SKM-1 (cell line): ENCODE results near the gene PSMD8.
"Not testable (repeated sequence)": the region's sequence is repeated elsewhere in the genome, so short reads cannot be mapped to it uniquely, and the experiment has no call there.

Experiments used
- DNase-seq: peaks from one replicate; lab custom pipeline; 2025; ENCODE audit not compliant: unreplicated experiment; lab: John Stamatoyannopoulos, UW

Gene PSMD8

DNA sequence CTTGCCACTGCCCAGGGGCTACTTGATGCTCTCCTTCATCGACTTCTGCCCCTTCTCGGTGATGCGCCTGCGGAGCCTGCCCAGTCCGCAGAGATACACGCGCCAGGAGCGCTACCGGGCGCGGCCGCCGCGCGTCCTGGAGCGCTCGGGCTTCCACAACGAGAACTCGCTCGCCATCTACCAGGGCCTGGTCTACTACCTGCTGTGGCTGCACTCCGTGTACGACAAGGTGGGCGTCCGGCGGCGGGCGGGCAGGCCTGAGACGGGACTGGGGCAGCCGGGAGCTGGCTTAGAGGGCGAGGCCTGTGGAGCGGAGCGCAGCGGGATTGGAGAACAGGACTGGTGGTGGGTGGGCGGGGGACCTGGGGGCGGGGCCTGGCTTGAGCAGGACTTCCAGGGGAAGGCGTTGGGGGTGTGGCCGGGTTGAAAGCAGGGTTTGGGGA is 12.7 kb upstream of the PSMD8 start:
- DNase-seq: no peak

DNA sequence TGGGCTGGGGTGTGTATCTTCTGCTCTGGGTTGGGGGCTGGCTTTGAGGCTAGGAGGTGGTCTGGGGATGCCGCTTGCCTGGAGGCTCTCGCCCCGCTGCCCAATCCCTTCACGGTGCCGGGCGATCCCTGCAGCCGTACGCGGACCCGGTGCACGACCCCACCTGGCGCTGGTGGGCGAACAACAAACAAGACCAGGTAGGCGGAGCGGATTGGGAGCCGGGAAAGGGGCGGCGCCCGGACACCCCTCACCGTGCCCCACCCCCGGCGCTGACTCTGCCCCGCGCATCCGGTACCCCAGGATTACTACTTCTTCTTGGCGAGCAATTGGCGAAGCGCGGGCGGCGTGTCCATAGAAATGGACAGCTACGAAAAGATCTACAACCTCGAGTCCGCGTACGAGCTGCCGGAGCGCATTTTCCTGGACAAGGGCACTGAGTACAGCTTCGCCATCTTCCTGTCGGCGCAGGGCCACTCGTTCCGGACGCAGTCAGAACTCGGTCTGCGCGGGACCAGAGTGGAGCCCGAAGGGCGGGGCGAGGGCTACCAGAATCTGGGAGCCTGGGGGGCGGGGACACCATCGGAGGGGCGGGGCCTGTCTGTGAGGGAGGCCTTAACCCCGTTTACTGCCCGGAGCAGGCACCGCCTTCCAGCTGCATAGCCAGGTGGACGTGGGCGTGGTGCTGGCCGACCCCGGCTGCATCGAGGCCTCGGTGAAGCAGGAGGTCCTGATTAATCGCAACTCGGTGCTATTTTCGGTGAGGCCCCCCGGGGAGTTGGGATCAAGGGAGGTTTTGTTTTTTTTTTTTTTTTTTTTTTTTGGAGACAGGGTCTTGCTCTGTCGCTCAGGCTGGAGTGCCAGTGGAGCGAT is 12.1 kb upstream of the PSMD8 start:
- DNase-seq: no peak

DNA sequence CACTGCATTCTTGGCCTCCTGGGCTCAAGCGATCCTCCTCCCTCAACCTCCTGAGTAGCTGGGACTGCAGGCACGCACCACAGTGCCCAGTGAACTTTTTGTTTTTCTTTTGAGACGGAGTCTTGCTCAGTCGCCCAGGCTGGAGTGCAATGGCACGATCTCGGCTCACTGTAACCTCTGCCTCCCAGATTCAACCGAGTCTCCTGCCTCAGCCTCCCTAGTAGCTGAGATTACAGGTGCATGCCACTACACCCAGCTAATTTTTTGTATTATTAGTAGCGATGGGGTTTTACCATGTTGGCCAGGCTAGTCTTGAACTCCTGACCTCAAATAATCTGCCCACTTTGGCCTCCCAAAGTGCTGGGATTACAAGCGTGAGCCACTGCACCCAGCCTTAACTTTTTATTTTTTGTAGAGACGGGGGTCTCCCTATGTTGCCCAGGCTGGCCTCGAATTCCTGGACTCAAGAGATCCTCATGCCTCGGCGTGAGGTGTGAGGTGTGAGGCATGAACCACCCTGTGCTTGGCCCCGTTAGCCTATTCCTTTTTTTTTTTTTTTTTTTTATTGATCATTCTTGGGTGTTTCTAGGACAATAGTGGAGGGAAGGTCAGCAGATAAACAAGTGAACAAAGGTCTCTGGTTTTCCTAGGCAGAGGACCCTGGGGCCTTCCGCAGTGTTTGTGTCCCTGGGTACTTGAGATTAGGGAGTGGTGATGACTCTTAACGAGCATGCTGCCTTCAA is 11.3 kb upstream of the PSMD8 start:
- not testable (repeated sequence) for DNase-seq

DNA sequence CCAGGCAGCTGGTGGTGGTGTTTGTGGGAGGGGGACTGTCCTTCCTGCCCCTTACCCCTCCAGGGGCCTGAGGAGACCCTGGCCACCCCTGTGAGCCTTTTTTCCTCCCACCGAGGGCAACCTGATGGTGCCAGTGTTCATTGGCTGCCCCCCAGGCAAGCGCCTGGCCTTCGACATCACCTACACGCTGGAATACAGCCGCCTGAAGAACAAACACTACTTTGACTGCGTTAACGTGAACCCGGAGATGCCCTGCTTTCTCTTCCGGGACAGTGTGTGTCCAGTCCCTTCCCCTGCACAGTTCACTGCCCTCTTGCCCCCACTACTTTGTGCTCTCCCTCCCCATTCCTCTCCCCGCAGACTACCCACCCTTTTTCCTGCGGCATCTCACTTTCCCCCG is 7.3 kb upstream of the PSMD8 start:
- no peak for DNase-seq

DNA sequence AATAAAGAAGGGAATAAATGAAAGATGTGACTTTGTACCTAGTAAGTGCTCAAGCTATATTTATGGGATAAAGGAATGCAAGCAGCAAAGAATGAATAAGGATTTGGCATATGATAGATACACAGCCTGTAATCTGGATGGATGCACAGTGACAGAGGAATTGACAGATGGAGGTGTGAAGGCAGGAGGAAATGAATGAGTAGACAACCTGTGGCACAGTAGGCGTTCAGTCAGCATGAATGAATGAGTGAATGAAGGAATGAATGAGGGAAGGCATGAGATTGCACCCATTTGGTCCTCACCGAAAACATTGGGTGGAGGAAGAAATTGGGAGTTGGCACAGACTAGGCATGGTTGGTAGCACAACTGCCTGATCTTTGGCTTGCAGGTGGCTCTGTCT is 4.8 kb upstream of the PSMD8 start:
- DNase-seq: no peak

DNA sequence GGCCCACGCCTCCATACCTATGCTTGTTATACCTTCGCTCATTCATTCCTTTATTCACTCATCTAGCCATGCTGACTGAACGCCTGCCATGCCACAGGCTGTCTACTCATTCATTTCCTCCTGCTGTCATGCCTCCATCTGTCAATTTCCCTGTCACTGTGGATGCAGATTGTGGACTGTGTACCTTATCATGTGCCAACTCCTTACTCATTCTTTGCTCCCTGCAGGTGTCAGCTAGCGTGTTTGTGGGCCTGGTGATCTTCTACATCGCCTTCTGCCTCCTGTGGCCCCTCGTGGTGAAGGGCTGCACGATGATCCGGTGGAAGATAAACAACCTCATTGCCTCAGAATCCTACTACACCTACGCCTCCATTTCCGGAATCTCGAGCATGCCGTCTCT is 4.1 kb upstream of the PSMD8 start:
- no peak for DNase-seq

DNA sequence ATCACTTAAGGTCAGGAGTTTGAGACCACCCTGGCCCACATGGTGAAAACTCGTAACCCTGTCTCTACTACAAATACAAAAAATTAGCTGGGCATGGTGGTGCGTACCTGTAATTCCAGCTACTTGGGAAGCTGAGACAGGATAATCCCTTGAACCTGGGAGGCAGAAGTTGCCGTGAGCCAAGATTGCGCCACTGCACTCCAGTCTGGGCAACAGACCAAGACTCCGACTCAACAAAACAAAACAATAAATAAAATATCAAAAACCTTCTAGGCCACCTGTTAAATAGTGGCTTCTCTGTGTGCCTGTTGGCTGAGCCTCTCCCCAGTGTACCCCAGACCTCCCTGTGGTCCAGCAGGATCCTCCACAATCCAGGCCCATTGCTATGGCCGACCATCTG is 3.3 kb upstream of the PSMD8 start:
- DNase-seq: no peak

DNA sequence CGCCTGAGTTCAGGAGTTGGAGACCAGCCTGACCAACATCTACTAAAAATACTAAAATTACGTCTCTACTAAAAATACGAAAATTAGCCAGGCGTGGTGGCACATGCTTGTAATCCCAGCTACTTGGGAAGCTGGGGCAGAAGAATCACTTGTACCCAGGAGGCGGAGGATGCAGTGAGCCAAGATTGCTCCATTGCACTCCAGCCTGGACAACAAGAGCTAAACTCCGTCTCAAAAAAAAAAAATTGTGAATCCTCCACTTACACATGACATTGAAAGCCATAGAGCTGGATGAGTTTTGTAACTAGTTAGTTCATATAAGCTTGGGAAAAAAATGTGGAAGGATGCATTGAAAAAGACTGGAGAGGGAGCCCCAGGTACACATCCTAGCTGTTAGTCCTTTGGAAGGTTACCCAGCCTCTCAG is 452 bp upstream of the PSMD8 start:
- DNase-seq: no peak

DNA sequence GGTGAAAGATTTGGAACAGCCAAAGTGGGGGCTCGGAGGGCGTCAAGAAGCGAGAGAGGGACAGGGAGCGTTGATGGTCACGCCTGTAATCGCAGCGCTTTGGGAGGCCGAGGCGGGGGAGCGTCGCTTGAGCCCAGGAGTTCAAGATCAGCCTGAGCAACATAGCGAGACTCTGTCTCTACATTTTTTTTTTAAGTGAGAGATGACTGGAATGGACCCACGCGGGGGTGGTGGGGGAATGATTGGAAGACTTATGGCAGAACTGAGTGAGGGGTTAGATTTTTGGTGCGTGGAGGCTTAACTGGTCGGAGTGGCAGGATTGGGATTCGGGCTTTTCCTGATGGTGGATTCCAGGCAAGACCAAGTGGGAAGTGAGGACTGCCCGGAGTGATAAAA is 725 bp downstream of the PSMD8 start:
- DNase-seq: no peak

DNA sequence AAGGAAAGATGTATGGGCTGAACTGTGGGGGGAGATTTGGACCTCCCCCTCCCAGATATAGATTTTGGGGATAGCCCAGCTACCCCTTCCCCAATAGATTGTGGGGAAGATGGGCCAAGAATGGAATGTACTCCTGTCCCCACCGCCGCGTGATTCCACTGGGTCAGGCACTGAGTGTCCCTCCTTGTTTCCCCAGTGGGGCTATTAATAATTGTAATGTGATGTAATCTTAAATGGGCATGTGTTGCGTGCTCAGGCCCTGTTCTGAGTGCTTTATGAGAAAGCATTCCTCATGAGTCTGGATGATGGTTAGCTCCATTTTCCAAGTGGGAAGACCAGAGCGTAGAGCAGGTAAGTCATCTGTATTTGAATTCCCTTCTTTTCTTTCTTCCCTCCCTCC is 1.4 kb downstream of the PSMD8 start:
- DNase-seq: no peak

DNA sequence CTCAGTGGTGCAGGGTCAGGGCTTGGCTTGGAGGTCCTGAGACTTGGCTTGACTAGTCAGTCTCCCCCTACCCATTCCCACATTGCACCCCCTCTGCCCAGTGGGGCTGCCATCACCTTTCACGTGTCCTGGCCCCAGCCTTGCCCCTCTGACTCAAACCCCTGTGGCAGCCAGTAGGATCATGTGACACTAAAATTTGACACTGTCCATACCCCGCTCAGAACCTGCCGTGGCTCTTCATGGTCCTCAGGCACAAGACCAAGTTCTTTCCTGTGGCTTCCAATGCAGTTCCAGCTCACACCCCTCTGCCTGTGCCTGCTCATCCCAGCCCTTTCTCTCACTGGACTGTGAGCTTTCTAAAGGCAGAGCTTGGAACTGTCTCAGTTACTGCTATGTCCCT is 2.2 kb downstream of the PSMD8 start:
- no peak for DNase-seq

DNA sequence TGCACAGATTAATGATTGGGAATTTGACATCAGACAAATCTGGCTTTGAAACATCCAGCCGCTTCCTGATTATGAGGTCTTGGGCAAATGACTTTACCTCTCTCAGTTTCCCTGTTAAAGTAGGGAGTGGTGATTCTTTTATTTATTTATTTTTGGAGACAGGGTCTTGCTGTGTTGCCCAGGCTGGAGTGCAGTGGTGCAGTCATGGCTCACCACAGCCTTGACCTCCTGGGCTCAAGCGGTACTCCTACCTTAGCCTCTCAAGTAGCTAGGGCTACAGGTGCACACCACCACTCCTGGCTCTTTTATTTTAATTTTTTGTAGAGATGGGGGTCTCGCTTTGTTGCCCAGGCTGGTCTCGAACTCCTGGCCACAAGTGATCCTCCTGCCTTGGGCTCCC is 2.7 kb downstream of the PSMD8 start:
- DNase-seq: no peak

DNA sequence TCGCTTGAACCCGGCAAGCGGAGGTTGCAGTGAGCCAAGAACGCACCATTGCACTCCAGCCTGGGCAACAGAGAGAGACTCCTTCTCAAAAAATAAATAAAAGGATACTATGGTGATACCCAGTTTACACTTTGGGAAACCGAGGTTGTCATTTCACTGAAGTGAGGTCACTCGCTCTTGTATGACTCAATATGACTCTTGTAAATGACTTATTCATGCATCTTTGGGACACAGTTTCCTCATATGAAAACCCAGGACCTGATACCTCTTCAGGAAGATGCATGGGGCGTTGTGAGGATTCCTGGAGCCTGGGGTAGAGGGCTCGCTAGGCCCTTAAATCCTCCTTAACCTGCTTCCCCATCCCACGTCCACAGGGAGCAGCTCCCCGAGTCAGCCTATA is 4.5 kb downstream of the PSMD8 start:
- no peak for DNase-seq

DNA sequence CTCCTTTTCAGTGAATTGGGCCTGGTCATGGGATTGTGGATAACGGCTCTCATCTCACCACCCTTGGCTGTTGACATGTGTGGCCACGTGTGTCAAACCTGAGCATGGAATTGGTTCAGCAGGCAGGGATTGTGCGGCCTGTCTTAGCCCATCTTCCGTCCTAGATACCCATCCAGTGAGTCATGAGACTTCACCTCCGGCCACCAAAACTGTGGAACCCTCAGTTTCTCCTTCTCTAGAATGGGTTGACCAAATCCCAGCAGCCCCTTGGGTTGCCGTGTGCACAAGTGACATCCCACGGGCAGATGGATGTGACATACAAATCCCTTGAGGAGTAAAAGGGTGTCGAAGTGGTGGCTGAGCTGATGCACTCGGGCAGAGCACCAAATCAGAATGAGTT is 6.8 kb downstream of the PSMD8 start:
- no peak for DNase-seq

DNA sequence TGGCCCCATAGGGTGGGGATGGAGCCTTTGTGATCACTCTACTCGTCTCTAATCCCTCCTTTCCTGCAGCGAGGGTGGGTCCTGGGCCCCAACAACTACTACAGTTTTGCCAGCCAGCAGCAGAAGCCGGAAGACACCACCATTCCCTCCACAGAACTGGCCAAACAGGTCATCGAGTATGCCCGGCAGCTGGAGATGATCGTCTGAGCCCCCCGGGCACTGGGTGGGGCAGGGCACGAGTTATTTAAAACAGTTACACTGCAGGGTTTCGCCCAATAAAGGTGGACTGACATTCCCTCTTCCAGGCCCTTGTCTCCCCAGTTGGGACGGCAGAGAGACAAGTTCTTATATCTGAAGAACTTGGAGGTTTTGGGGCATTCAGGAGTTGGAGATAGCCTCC is 8.8 kb downstream of the PSMD8 start:
- DNase-seq: no peak

DNA sequence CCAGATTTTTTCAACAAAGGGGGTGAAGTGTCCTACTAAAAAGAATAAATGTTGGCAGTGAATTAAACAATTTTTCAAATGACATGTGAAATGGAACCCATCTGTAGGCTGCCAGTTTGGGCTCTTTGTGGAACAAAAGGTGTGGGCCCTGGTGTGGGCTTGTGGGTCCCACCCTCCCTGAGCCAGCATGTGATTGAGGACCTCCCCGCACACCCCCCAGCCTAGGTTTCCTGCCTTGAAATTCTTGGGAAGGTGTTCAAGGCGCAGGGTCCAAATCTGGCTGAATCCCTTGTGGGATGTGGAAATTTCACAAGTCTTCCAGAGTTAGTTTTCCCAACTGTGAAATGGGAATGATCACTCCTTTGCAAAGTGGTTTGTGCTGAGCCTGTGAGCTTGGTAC is 9.4 kb downstream of the PSMD8 start:
- no peak for DNase-seq

DNA sequence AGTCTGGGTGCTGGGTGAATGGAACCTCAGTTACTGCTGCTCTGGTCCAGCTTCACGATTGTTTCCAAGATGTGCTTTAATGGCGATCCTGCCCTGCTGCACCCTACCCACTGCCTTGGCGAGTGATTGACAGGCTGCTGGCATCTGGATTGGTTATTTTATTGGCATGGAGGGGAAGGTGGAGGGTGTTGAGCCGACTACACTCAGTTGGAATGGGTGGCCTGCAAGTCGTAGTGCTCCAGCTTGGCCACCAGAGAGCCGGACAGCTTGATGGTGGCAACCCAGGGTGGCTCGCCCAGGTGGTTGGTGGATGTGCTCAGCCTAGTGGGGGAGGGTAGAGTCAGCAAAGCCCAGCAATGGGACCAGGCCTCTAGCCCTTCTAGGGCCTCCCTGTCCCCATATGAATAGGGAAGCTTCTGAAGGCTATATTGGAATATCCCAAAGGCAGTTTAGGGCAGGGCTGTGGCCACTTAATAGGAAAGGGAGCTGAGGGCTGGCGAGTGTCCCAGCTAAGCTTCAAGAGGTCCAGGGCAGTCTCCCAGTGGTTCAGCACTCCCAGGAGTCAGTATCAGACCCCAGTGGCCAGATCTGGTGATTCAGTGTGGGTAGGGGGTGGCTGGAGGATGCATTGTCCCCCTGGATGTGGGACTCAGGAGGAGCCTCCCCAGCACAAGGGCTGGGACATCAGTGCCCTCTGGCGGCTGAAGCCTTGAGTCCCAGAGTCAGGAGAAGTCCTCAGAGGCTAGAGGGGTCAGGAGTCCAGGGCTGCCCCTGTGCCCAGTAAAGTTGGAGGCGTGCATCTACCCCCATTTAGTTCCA is 10.0 kb downstream of the PSMD8 start:
- DNase-seq: no peak

DNA sequence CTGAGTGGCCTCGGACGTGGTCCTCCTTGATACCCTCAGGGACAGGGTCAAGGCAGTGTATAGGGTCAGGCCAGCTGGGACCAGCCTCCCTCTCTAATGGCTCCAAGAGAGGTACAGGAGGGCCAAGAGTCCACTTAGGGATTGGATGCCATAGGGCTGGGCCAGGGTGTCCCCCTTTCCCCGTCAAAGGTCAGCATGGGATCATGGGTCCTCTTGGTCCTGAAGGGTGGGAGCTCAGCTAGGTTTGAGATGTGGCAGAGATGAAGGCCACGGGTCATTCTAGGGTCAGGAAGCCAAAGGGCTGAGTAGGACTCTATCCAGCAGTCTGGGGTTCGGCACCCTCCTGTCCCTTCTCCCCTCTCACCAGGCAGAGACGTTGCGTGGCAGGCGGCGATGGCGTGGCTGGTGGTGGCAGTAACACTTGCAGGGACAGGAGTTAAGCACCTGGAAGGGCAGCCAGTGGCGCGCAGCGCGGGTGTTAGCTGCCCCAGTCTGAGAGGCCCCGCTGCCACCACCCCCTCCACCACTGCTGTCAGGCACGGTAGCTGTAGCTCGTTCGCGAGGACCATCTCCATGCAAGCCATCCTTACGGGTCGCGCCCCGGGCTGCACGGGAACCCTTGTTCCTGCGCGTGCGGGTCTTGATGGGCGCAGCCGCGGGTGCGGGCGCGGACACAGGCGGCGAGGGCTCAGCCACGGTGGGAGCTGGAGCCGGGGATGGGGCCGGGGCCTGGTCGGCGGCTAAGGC is 10.9 kb downstream of the PSMD8 start:
- no peak for DNase-seq

DNA sequence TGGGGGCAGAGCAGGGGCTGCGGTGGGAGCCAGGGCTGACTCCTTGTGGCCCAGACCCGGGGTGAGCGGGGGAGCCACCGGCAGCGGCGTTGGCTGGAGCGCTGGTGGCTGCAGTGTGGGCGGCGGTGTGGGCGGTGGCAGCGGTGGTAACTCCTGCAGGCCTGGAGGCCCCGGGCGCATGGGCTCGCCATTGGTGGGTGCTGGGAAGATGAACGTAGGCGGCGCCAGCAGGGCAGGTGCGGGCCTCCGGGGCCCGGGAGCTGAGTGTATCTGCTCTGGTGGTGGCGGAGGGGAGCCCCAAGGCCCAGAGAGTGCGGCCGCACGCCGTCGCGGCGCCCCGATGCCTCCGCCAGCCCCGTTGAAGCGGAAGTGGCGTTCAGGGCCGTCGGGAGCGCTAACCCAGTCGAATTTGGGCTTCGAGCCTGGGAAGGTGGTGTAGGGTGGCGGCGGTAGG is 11.5 kb downstream of the PSMD8 start:
- no peak for DNase-seq

DNA sequence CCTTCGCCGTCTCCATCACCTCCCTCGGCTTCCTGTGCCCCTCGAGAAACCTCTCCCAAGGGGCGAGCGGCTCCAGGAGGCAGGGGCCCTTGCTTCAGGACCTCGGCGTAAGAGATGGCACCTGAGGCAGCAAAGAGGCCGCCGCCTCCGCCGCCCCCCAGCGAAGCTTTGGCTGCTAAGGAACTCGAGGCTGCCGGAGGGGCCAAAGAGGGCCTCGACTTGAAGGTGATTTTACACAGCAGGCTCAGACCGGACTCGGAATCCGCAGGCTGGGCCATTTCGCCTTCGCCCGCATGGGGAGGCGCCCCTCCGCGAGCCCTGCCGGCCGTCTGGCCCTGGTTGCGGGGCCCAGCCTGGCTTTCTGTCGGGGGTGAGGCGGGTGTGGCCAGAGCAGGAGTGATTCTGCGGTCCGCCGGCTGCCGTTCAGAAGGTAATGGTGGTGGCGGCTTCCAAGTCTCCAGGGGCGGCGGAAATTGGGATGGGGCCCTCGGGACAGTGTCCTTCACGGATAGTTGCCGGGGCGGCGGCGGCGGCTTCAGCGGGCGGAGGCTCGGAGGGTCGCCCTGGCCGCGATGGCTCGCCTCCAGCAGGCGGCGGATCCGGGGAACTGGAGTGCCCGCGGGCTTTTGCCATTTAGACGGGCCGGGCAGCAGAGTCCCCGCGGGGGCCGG is 12.1 kb downstream of the PSMD8 start:
- DNase-seq: no peak
